Stimulated activated CD8-positive, alpha-beta memory T cell treated with anti-CD3 and anti-CD28 coated beads, Interleukin-15, amount 100 ng/mL, for 1 hour (primary cell): ENCODE data around the gene TSPEAR.

ENCODE experiments used
- DNase-seq: peaks from one replicate; pipeline ENCODE4 v3.0.0-alpha.2; 2020; ENCODE audit warnings: low read depth

TSPEAR gene

GRCh38 chr21:44527983-44528633 lies 183.3 kb downstream of the TSPEAR start:
- no peak for DNase-seq

- no peak for DNase-seq
These were observed 184.0 kb downstream of the TSPEAR start for GRCh38 chr21:44527156-44527982.

DNA sequence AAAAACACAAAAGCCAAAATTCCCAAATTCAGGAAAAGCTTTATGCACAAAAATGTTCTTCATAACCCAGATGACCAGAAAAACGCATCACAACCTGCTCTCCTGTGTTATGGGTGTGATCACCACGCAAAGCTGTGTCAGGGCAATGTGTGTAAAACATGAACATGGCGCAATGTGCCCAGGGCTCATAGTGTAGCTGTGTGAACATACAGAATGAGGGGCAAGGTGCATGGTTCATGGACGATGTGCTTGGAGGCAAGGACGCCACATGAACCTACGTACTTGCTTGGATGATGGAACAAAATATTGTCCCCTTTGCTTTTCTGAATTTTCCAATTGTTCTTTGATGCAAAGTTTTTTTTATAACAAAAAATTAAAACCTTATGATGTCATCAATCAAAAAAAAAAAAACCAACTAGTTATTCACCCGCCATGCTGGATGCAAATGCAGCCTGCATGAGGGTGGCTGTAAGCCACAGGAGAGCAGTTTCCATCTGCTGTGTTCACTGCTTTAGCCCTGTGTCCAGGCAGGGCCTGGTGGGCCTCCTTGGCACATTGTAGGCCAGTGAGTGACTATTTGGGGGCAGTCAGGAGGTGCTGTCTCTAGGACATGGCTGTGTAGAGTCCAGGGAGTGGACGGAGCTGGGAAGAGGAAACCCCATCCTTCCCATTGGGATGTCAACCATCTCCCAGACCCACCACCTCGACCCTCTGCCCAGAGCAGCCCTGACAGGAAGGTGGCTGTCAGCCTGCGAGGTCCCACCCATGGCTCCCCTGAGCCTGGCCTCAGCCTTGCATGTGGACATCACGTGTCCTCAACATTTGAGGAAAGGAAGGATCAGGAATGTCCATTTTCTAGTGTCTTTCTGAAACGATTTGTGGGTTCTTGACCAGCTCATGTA lies 185.0 kb downstream of the TSPEAR start:
- no peak for DNase-seq

DNA sequence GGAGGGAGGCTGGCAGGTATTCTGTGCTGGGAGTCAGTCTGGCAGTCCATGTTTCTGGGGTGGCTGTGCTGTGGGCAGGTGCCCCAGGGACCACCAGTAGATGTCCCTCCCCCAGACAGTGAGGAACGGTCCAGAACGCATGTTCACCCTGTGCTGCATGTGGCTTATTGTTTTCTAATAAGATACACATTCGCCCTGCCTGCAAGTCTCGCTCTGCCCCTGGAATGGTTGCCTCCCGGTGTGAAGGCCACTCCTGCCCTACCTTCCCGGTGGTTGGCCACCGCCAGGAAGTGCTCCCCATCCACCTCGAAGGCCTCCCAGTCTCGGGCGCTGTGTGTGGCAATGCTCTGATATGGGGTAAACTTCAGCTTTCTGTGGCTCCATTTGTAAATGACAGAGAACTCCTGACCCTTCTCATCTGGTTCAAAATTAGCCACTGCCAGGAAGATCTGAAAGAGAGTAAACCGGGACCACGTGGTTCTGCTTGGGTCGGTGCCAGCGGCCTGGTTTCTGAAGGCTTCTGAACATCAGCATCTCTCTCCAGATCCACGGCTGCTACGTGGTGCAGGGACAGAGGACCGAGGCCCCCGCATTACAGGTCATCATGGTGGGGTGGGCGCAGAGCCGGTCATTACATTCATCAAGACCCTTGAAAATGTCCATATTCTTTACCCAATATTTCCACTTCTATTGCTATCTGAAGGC lies 185.8 kb downstream of the TSPEAR start:
- no peak for DNase-seq

- no peak for DNase-seq
These were observed 186.7 kb downstream of the TSPEAR start for GRCh38 chr21:44524414-44525371.

DNA sequence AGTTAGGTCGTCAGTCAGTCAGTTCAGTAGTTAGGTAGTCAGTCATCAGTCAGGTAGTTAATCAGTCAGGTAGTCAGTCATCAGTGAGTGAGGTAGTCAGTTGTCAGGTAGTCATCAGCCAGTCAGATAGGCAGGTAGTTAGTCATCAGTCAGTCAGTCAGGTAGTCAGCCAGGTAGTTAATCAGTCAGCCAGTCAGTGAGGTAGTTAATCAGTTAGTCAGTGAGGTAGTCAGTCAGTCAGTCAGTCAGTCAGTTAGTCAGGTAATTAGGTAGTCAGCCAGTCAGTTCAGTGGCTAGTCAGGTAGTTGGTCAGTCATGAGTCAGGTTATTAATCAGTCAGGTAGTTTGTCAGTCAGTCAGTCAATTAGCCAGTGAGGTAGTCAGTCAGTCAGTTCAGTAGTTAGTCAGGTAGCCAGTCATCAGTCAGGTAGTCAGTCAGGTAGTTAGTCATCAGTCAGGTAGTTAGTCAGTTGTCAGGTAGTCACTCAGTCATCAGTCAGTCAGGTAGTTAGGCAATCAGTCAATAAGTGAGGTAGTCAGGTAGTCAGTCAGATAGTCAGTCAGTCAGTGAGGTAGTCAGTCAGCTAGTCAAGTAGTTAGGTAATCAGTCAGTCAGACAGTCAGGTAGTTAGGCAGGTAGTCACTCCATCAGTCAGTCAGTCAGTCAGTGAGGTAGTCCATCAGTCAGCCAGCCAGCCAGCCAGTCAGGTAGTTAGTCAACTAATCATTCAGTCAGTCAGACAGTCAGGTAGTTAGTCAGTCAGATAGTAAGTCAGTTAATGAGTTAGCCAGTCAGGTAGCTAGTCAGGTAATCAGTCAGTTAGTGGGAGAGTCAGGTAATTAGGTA lies 187.6 kb downstream of the TSPEAR start:
- DNase-seq: no peak

DNA sequence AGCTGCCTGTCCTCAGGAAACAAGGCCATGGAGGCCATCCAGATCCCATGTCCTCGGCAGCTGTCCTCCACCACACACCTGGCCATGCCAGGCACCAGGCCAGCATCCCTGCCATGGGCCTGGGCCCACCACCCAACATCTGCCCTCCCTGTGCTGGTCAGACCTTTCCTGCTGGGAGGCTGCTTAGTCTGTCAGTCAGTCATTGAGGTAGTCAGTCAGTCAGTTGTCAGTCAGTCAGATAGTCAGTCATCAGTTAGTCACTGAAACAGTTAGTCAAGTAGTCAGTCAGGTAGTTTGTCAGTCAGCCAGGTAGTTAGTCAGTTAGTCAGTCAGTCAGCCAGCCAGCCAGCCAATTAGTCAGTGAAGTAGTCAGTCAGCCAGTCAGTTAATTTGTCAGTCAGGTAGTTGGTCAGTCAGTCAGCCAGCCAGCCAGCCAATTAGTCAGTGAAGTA lies 188.6 kb downstream of the TSPEAR start:
- no peak for DNase-seq

DNA sequence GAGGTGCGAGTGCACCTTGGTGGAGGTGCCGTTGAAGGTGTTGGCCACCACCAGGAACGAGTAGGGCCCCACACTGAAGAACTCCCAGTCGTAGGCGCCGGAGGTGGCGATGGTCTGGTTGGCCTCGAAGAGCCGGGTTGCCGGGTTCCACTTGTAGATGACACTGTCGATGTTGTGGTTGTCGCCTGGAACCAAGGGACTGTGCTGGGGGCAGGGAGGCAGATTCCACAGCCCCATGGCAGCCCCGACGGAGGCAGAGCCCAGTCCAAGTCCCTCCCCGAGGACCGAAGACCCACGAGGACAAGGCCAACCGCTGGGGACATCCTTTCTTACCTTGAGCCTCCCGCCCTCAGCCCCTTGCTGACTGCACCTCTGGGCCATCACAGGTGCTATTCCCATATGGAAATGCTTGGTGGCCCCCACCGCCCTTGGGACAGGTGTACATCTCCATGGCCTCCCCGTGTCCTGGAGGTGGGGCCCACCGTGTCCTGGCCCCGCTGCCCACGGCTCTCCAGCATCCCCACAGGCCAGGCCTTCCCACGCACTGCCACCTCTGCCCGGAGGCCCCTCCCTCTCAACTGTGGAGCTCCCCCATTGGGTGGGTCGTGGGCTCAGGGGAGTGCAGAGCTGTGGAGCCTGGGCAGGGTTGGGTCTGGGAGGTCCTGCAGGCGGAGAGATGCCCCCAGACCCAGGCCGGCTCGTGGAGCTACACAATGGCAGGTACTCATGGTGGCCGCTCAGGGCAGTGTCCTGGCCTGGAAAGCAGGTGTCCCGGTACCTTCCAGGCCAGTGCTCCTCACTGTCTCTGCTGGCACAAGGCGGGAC lies 189.2 kb downstream of the TSPEAR start:
- DNase-seq: no peak

GRCh38 chr21:44521301-44521927 lies 190.0 kb downstream of the TSPEAR start:
- DNase-seq: no peak

GRCh38 chr21:44520326-44521300 lies 190.8 kb downstream of the TSPEAR start:
- DNase-seq: no peak

DNA sequence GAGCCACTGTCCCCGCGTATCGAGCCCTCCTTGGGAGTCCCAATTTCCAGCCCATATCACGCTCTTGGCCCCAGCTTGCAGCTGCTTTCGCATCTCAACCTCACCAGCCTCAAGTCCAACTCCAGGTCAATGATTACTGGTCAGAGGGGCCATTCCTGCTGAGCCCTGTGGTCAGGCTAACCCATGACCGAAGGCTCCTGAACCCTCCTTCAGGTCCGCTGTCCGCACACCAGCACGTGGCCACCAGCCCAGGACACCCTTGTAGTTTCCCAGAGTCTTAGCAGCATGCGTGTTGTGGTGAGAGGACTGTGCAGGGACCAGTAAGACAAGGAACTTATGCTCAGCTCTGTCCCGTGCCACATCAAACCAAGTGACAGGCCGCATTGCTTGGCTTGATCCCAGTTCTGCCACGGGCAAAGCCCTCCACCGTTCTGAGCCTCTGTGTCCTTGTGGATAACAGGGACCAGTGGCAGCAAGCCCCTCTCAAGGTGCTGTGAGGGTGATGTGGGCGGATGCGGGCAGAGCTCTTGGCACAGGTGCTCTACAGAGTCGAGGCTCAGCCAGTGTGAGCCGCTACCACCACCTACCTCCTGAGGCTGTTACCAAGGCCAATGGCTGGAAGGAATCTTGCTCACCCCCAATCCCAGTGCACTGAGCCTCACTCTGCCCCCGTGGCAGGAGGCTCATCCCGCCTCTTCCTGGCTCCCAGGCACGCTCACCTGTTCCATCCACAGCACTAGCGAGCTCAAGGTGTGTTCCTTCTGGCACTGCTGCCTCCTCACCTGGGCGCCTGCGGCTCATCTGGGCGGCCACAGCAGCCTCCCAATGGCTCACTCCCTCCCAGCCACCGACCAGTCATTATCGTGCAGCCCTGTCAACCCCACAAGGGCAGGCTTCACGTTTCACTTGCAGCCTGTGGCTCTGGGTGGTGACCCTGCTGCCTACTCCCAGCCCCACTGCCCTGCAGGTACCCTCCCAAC lies 191.7 kb downstream of the TSPEAR start:
- DNase-seq: no peak

DNA sequence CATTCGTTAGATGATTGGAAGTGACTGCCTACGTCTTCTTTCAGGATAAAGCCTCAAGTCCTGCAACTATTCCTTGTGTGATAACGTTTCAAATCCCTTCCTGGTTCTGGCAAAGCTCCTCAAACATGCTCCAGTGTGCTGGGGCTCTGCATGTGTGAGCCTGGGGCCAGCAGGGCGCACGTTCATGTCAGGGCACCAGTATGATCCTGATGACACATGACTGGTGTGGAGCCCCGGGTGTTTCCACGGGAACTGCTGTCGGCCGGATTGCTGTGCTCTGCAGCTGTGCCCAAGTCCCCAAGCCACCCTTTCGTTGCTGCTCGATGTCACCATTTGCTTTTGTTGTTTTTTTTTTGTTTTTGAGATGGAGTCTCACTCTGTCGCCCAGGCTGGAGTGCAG lies 192.7 kb downstream of the TSPEAR start:
- DNase-seq: no peak

GRCh38 chr21:44517175-44517899 lies 194.0 kb downstream of the TSPEAR start:
- DNase-seq: no peak

GRCh38 chr21:44516828-44517174 lies 194.6 kb downstream of the TSPEAR start:
- DNase-seq: no peak

GRCh38 chr21:44516342-44516741 lies 195.0 kb downstream of the TSPEAR start:
- DNase-seq: no peak
